CD4-positive, CD25-positive, alpha-beta regulatory T cell (primary cell): ENCODE data around the gene KRTAP9-4. TPM values are rescaled to one million over a fixed set of nuclear protein-coding genes. Genes with fewer than 3 reads are reported as not detected.
A peak's percentile ranks its signal among the peaks of the same experiment; 100 is the strongest.
"Not testable (repeated sequence)": the region's sequence is repeated elsewhere in the genome, so short reads cannot be mapped to it uniquely, and the experiment has no call there.

Source experiments
- ATAC-seq, 2 donors: fragments of 150-1000 bp; cut with Tn5 transposase; one replicate each; pipeline ENCODE4 v1.10.0; 2021; ENCODE audit warnings: low read depth in 2 of 2, moderate number of reproducible peaks in 2 of 2, moderate library complexity in 1 of 2
- DNase-seq, 3 donors: peaks; one replicate each; pipeline versions ENCODE4 v3.0.0 to v3.0.0-alpha.2; 2012 to 2022; ENCODE audit warnings: mixed read lengths in 1 of 3
- H3K27ac ChIP-seq: one replicate; pipeline ENCODE4 v1.7.0; 2013; ENCODE audit warnings: mild to moderate bottlenecking, low read length; ENCODE audit not compliant: insufficient read depth, poor library complexity, severe bottlenecking
- H3K27me3 ChIP-seq: one replicate; pipeline ENCODE4 v1.7.0; 2013; ENCODE audit warnings: low read length; ENCODE audit not compliant: control insufficient read depth, insufficient read depth
- H3K36me3 ChIP-seq: one replicate; pipeline ENCODE4 v1.7.0; 2013; ENCODE audit warnings: mild to moderate bottlenecking, low read length, moderate library complexity; ENCODE audit not compliant: control insufficient read depth, insufficient read depth
- H3K4me1 ChIP-seq: 2 replicates; pipeline ENCODE4 v1.7.0; 2013; ENCODE audit warnings: mild to moderate bottlenecking, low read length; ENCODE audit not compliant: insufficient read depth, control insufficient read depth, poor library complexity, severe bottlenecking
- H3K4me3 ChIP-seq: one replicate; pipeline ENCODE4 v1.7.0; 2013; ENCODE audit warnings: low read depth, mild to moderate bottlenecking, low read length, moderate library complexity
- H3K9me3 ChIP-seq, 2 experiments: 1 replicate in 1 of 2; 2 replicates in 1 of 2; pipeline ENCODE4 v1.7.0; 2013; ENCODE audit warnings: low read length in 2 of 2, mild to moderate bottlenecking in 1 of 2, moderate library complexity in 1 of 2; ENCODE audit not compliant: control insufficient read depth in 2 of 2
- H3K27ac Mint-ChIP-seq, 3 donors: one replicate each; pipeline ENCODE4 v1.8.0; 2020 to 2022; ENCODE audit warnings: mild to moderate bottlenecking in 3 of 3, mixed read lengths in 3 of 3, moderate library complexity in 2 of 3
- H3K27me3 Mint-ChIP-seq: one replicate; pipeline ENCODE4 v1.8.0; 2022; ENCODE audit warnings: mild to moderate bottlenecking, mixed read lengths
- H3K36me3 Mint-ChIP-seq: one replicate; pipeline ENCODE4 v1.8.0; 2020; ENCODE audit warnings: mixed read lengths
- H3K4me1 Mint-ChIP-seq, 4 donors: one replicate each; pipeline ENCODE4 v1.8.0; 2020 to 2022; ENCODE audit warnings: mixed read lengths in 4 of 4, mild to moderate bottlenecking in 1 of 4
- H3K4me3 Mint-ChIP-seq, 4 donors: one replicate each; pipeline ENCODE4 v1.8.0; 2020 to 2022; ENCODE audit warnings: mild to moderate bottlenecking in 4 of 4, mixed read lengths in 4 of 4, moderate library complexity in 3 of 4
- H3K9me3 Mint-ChIP-seq, 7 donors: one replicate each; pipeline ENCODE4 v1.8.0; 2020 to 2022; ENCODE audit warnings: mixed read lengths in 7 of 7, mild to moderate bottlenecking in 3 of 7, moderate library complexity in 2 of 7
- polyA plus RNA-seq, 4 donors: library from polyadenylated mRNA; unstranded; fragments of 300-500 nt; fragmentation: Illumina TruSeq; gene quantifications; one replicate each; pipeline ENCODE4 v1.2.3, GENCODE V29; 2021
- total RNA-seq: library from RNA; stranded (reverse); gene quantifications from one replicate; pipeline ENCODE4 v1.2.3, GENCODE V29; 2022

Gene KRTAP9-4
- total and polyA plus RNA-seq, 5 donors from 2014 or later, result not detected

GRCh38 chr17:41230094-41230493, 19.4 kb upstream of the KRTAP9-4 start:
- Mint-ChIP-seq H3K27ac (no peak overlapping the region), H3K9me3 (peaks cover 0 to 1% (median 0%) of the 10 kb centered on the region in 7 donors), H3K4me3 (no peak overlapping the region), H3K36me3 (no peaks in the 10 kb centered on the region), H3K4me1 (peaks cover 0 to 5% (median 3%) of the 10 kb centered on the region in 4 donors), H3K27me3 (peaks cover 27% of the 10 kb centered on the region)
- Histone ChIP-seq H3K4me1 (no peaks in the 10 kb centered on the region), H3K9me3 (no peaks in the 10 kb centered on the region), H3K27ac (no peak overlapping the region), H3K36me3 (no peaks in the 10 kb centered on the region), H3K27me3 (peaks cover 12% of the 10 kb centered on the region), H3K4me3 (no peak overlapping the region)
- DNase-seq, result no peak
- ATAC-seq, result no peak

- Histone ChIP-seq H3K27ac (no peak overlapping the region), H3K4me1 (no peaks in the 10 kb centered on the region), H3K36me3 (no peaks in the 10 kb centered on the region), H3K4me3 (no peak overlapping the region), H3K27me3 (peaks cover 12% of the 10 kb centered on the region), H3K9me3 (no peaks in the 10 kb centered on the region)
- H3K9me3 Mint-ChIP-seq, result peaks cover 0 to 1% (median 0%) of the 10 kb centered on the region in 7 donors
- H3K27ac Mint-ChIP-seq, result no peak overlapping the region
- H3K27me3 Mint-ChIP-seq, result peaks cover 34% of the 10 kb centered on the region
- no peak for DNase-seq
- H3K4me3 Mint-ChIP-seq, result no peak overlapping the region
- no peaks in the 10 kb centered on the region for H3K36me3 Mint-ChIP-seq
- peaks cover 0 to 7% (median 3%) of the 10 kb centered on the region in 4 donors for H3K4me1 Mint-ChIP-seq
- no peak for ATAC-seq
These were observed 17.8 kb upstream of the KRTAP9-4 start for GRCh38 chr17:41231731-41232130.

- not testable (repeated sequence) for H3K36me3 ChIP-seq, H3K4me1 ChIP-seq, H3K9me3 Mint-ChIP-seq, H3K9me3 ChIP-seq, H3K4me3 ChIP-seq, ATAC-seq, H3K4me3 Mint-ChIP-seq, H3K4me1 Mint-ChIP-seq, H3K36me3 Mint-ChIP-seq, DNase-seq, H3K27ac ChIP-seq
- peaks cover 38% of the 10 kb centered on the region for H3K27me3 Mint-ChIP-seq
- H3K27ac Mint-ChIP-seq, result peak within 1 kb of the TSS in 2 of 3 donors; percentile 7 to 8
- H3K27me3 ChIP-seq, result peaks cover 12% of the 10 kb centered on the region
These were observed 16.9 kb upstream of the KRTAP9-4 start, which contains the start of gene KRTAP9-3 for GRCh38 chr17:41232399-41233105. TSS of gene KRTAP9-3 (plus strand) at chr17:41232449. CDS start at chr17:41232502, 53 bp downstream.

DNA sequence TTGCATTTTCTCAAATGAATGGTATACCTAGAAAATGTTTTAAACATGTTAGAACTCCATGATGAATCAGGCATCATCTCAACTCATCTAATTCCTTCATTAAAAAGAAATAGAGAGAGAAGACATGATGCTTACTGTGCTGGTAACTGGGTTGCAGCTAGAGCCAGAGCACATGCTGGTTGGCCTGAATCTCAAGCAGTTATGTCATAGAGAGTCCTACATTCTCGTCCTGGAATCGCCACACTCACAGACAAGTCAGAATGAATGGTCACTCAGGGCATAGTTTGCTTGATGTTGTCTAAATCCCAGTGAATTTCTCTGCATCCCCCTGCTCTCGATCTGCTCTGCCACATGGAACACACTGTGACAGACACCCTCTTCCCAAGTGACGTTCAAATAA, 12.4 kb upstream of the KRTAP9-4 start:
- not testable (repeated sequence) for H3K4me1 ChIP-seq, H3K36me3 Mint-ChIP-seq, H3K4me1 Mint-ChIP-seq, H3K36me3 ChIP-seq, H3K9me3 ChIP-seq, H3K27ac ChIP-seq, H3K27me3 ChIP-seq, H3K4me3 ChIP-seq, H3K4me3 Mint-ChIP-seq, H3K9me3 Mint-ChIP-seq, H3K27ac Mint-ChIP-seq, DNase-seq, ATAC-seq
- H3K27me3 Mint-ChIP-seq, result peaks cover 39% of the 10 kb centered on the region

DNA sequence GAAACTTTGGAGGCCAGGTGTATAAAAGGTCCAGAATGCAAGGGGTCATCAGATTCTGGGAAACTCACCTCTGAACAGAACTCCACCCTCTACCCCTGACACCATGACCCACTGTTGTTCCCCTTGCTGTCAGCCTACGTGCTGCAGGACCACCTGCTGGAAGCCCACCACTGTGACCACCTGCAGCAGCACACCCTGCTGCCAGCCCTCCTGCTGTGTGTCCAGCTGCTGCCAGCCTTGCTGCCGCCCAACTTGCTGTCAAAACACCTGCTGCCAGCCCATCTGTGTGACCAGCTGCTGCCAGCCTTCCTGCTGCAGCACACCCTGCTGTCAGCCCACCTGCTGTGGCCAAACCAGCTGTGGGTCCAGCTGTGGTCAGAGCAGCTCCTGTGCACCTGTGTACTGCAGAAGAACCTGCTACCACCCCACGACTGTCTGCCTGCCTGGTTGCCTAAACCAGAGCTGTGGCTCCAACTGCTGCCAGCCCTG, 11.5 kb upstream of the KRTAP9-4 start, which contains the start of gene KRTAP9-8:
KRTAP9-8 (plus strand) TSS at position 51 of the 489 bp plus-strand sequence; CDS start at position 104, 53 bp downstream.
- not testable (repeated sequence) for H3K27ac ChIP-seq, ATAC-seq, H3K9me3 ChIP-seq, H3K27me3 ChIP-seq, H3K4me1 ChIP-seq, H3K4me3 ChIP-seq, H3K36me3 ChIP-seq, H3K27ac Mint-ChIP-seq, H3K4me3 Mint-ChIP-seq, H3K9me3 Mint-ChIP-seq, DNase-seq, H3K36me3 Mint-ChIP-seq, H3K4me1 Mint-ChIP-seq
- H3K27me3 Mint-ChIP-seq, result peaks cover 46% of the 10 kb centered on the region

DNA sequence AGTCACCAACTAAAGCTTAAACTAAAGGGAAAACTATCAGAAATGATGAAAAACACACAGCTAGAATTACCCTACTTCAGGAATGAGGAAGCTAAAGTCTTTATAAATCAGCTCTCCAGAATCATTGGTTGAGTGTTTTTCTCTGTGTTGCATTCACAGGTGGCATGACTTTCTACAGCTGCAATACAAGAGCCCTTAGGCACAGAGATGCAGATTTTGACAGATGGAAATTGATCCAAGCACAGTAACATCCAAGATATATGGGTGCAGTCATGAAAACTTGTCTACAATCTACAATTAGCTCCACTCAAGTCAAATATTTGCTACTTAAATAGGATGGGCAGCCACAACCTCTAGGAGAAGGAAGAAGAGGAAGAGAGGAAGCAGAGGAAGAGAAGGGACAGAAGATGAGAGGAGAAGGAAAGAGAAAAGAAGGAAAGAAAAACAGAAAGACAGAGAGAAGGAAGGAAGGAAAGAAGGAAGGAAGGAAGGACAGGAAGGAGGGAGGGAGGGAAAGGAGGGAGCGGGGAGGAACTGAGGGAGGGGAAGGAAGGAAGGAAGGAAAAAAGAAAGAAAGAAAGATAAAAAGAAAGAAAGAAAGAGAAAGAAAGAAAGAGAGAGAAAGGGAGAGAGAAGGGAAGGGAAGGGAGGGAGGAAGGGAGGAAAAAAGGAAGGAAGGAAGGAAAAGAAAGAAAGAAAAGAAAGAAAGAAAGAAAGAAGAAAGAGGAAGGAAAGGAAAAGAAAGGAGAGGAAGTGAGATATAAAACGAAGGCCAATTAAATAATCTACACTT, 2.3 kb upstream of the KRTAP9-4 start:
- not testable (repeated sequence) for H3K27ac ChIP-seq, DNase-seq, H3K9me3 Mint-ChIP-seq

GRCh38 chr17:41251261-41251660, 1.8 kb downstream of the KRTAP9-4 start:
- Histone ChIP-seq H3K36me3 (no peaks in the 10 kb centered on the region), H3K27ac (no peak overlapping the region), H3K27me3 (peaks cover 4% of the 10 kb centered on the region), H3K4me3 (no peak overlapping the region), H3K4me1 (no peaks in the 10 kb centered on the region), H3K9me3 (no peaks in the 10 kb centered on the region)
- no peak overlapping the region for H3K4me3 Mint-ChIP-seq
- H3K9me3 Mint-ChIP-seq, result peaks cover 0 to 2% (median 0%) of the 10 kb centered on the region in 7 donors
- ATAC-seq (no peak), DNase-seq (no peak)
- no peak overlapping the region for H3K27ac Mint-ChIP-seq
- H3K36me3 Mint-ChIP-seq, result no peaks in the 10 kb centered on the region
- H3K27me3 Mint-ChIP-seq, result peaks cover 43% of the 10 kb centered on the region
- peaks cover 0 to 5% (median 2%) of the 10 kb centered on the region in 4 donors for H3K4me1 Mint-ChIP-seq

More for the DNA sequence above, 2.3 kb upstream of the KRTAP9-4 start:
- H3K36me3 Mint-ChIP-seq, H3K27me3 ChIP-seq, H3K36me3 ChIP-seq, H3K4me3 Mint-ChIP-seq, ATAC-seq, H3K4me1 Mint-ChIP-seq, H3K4me3 ChIP-seq, H3K27ac Mint-ChIP-seq, H3K4me1 ChIP-seq, H3K9me3 ChIP-seq: not testable (repeated sequence)
- H3K27me3 Mint-ChIP-seq, result peaks cover 40% of the 10 kb centered on the region
